GM12865 (cell line): ENCODE results near the gene PITX3.
"Not testable (repeated sequence)": the region's sequence is repeated elsewhere in the genome, so short reads cannot be mapped to it uniquely, and the experiment has no call there.

Source experiments
- DNase-seq: peaks from one replicate; pipeline ENCODE4 v3.0.0; 2010; ENCODE audit warnings: low read depth
- H3K4me3 ChIP-seq: 2 replicates; pipeline ENCODE4 v1.5.1; 2011; ENCODE audit warnings: mild to moderate bottlenecking, low read depth, low read length, control low read depth
- TF ChIP-seq, protein P1 (sequence below): IDR thresholded peaks from 2 replicates; pipeline ENCODE4 v1.5.1; 2011; ENCODE audit warnings: low read length, control low read depth, low read depth, inconsistent platforms; ENCODE audit not compliant: insufficient read depth; ENCODE audit errors: missing control alignments

Gene PITX3

DNA sequence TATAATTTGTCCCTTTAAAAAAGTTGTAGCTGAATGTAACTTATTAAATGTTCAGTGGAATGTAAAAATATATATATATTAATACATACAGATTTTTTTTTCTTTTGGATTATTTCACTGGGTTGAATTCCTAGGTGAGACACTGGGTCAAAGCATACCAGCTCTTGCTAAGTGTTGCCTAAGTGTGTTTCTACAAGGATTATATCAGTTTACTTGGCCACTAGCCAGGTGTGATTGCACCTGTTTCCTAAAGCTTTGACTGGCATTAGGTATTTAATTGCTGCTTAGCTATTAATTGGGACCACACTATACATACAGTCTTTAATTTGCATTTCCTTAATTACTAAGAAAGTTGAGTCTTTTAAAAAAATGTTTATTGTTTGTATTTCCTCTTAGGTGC, 20.7 kb downstream of the PITX3 start:
- no peak overlapping the region for H3K4me3 ChIP-seq
- TF ChIP-seq, protein P1, sequence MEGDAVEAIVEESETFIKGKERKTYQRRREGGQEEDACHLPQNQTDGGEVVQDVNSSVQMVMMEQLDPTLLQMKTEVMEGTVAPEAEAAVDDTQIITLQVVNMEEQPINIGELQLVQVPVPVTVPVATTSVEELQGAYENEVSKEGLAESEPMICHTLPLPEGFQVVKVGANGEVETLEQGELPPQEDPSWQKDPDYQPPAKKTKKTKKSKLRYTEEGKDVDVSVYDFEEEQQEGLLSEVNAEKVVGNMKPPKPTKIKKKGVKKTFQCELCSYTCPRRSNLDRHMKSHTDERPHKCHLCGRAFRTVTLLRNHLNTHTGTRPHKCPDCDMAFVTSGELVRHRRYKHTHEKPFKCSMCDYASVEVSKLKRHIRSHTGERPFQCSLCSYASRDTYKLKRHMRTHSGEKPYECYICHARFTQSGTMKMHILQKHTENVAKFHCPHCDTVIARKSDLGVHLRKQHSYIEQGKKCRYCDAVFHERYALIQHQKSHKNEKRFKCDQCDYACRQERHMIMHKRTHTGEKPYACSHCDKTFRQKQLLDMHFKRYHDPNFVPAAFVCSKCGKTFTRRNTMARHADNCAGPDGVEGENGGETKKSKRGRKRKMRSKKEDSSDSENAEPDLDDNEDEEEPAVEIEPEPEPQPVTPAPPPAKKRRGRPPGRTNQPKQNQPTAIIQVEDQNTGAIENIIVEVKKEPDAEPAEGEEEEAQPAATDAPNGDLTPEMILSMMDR = no peak
- no peak for DNase-seq

DNA sequence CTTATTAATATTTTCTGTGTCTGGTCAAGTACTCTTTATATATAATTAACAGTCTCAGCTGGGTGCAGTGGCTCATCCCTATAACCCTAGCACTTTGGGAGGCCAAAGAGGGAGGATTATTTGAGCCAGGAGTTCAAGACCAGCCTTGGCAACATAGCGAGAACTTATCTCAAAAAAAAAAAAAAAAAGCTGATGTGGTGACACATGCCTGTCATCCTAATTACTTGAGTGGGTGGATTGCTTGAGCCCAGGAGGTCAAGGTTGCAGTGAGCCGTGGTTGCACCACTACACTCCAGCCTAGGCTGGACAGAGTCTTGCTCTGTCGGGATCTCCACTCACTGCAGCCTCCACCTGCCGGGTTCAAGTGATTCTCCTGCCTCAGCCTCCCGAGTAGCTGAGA, 21.9 kb downstream of the PITX3 start:
- TF ChIP-seq, protein P1 = no peak
- DNase-seq = no peak
- H3K4me3 ChIP-seq = no peak overlapping the region

DNA sequence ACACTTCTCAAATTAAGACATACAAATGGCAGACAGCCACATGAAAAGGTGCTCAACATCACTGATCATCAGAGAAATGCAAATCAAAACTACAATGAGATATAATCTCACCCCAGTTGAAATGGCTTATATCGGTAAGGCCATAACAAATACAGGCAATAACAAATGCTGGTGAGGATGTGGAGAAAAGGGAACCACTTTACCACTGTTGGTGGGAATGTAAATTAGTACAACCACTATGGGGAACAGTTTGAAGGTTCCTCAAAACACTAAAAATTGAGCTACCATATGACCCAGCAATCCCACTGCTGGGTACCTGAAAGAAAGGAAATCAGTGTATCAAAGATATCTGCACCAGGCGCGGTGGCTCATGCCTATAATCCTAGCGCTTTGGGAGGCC, 27.7 kb downstream of the PITX3 start:
- DNase-seq = not testable (repeated sequence)

DNA sequence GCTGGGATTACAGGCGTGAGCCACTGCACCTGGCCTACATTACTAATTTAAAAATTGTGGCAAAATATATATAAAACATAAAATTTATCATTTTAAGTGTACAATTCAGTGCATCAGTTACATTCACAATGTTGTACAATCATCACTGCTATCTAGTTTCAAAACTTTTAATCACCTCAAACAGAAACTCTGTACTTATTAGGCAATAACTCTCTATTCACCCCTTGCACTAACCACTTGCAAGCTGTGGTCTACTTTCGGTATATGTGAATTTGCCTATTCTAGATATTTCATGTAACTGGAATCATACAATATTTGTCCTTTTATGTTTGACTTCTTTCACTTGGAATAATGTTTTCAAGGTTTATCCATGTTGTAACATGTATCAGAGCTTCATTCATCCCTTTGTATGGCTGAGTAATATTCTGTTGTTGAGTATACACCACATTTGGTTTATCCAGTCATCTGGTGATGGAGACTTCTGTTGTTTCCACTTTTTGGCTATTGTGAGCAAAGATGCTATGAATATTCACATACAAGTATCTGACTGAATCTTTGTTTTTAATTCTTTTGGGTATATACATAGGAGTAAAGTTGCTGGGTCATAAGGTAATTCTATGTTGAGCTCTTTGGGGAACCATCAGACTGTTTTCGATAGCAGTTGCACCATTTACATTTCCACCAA, 29.6 kb downstream of the PITX3 start:
- TF ChIP-seq, protein P1 = no peak
- DNase-seq = peak; percentile 25
- no peak overlapping the region for H3K4me3 ChIP-seq

More for the DNA sequence above, 27.7 kb downstream of the PITX3 start:
- not testable (repeated sequence) for H3K4me3 ChIP-seq

DNA sequence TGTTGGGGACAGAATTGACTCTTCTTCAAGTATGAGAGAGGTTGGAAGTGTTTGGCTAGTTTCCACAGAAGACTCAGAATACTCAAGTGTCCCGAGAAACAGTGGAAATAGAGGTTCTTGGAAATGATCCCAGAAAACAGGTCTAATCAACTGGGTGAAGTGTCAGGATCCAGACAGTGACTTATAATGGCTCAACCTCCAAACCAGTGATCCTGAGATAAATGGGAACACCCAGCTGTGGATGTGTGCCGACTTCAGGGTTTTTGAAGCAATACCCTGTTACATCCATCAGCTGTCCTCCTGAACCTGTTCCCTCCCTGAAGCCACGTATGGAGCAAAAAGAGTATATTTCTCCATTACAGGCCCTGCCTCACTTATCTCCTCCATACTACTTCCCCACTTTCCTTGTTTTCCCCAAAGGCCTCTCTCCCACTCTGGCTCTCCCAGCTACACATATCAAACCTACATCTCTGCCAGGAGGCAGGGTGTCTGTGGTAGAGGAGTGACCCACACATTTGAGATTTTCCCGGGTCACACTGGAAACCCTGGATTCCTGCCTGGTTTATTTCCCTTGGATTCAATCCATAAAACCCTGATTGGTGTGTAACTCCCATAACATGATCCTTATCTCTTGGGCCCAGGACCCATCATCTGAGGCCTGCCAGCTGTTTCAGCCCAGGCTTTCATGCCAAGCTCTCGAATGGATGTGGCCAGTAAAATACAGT, 32.8 kb downstream of the PITX3 start:
- DNase-seq = no peak
- TF ChIP-seq, protein P1 = no peak
- no peak overlapping the region for H3K4me3 ChIP-seq

DNA sequence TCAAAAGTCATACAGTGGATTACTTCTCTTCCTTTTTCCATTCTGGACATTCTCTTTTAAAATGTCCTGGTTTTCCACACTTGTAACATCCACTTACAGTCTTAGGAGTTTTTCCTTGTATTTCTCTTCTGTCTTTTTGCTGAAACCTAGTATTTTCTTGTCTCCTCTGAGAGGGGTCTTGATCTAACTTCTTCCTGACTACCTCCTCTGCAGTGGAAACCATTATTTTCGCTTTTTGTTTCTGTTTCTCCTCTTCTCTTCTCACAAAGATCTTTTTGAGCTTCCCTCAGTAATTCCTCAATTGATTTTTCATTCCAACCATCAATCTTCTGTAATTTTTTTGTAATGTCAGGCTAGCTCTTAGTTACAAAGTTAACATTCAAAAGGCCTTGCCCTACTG, 38.9 kb downstream of the PITX3 start:
- H3K4me3 ChIP-seq = no peak overlapping the region
- TF ChIP-seq, protein P1 = no peak
- no peak for DNase-seq

DNA sequence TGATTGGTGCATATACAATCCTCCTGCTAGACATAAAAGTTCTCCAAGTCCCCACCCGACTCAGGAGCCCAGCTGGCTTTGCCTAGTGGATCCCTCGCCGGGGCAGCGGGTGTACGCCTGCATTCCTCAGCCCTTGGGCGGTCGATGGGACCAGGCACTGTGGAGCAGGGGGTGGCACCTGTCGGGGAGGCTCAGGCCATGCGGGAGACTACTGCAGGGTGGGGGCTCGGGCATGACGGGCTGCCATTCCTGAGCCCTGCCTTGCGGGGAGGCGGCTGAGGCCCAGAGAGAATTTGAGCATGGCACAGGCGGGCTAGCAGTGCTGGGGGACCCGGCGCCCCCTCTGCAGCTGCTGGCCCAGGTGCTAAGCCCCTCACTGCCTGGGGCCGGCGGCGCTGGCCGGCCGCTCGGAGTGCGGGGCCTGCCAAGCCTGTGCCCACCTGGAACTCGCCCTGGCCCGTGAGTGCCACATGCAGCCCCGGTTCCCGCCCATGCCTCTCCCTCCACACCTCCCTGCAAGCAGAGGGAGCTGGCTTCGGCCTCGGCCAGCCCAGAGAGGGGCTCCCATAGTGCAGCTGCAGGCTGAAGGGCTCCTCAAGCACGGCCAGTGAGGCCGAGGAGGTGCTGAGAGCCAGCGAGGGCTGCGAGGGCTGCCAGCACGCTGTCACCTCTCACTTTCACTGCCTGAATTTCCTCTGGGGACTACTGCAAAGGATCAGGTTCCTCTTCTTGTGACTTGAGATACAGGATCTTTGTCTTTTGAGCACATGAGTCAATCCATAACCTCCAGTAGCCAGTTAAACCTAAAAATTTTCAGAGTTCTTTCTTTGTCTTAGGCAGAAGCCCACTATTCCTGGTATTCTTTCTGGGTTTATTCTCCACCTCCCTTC, 40.3 kb downstream of the PITX3 start:
- no peak overlapping the region for H3K4me3 ChIP-seq
- peak; percentile 42 for DNase-seq
- TF ChIP-seq, protein P1 = no peak
